Left hindlimb (tissue), 1 donor: ENCODE measurements around the gene DAPK1.

Source experiments
- DNase-seq: peaks from one replicate; pipeline ENCODE4 v3.0.0-alpha.2; 2018

DAPK1 gene

DNA sequence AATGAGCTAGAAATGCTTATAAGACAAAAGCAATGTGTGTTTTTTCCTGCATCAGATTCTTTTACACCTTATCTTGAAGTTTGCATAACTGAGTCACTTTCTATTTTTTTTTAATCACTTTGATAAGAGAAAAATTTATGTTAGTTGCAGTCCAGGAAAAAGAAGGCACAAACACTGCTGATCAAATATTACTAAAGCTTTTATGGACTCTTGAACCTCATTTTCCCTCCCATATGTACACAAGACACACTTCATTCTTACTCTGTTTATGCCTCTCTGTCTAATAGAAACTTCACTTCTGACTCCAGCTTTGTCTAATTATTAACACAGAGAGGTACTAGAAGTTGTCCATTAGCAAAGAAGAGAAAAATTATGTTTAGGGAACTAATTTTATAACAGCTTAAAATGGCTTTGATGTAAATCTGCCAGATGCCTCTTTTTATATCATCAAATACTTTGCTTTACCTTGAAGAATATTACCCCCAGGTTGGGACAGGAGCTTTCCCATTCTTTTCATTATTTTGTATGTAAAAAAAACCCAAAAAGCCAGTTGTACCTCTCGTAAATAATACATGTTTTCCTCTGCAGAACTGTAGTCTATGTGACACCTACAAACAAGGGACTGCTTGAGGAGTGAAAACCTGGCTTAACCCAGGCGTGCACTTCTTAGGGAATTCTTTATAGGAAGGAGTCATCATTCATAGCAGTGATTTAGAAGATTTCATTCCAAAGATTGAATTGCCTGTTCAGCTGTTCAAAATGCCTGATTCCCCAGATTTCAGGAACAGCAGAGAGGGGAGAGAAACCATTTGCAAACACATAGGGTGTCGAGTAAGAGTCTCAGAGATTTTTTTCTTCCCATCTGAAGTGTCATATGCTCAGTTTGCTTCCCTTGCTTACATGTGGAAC lies 72.6 kb downstream of the DAPK1 start:
- DNase-seq = no peak

DNA sequence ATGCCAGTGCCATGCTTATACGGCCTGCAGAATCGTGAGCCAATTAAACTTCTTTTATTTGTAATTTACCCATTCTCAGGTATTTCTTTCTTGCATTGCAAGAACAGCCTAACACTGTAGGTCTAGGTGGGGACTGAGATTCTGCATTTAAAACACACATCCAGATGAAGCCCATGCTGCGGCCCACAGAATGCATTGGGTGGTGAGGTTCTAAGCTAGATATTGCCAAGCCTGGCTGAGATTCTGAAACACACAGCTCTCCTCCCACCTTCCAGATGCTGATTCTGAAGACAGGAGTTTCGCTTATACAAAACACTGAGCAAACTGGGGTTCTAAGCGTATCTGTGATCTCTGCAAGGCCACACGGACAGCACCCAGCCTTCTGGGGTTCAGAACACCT lies 75.1 kb downstream of the DAPK1 start:
- DNase-seq = no peak

DNA sequence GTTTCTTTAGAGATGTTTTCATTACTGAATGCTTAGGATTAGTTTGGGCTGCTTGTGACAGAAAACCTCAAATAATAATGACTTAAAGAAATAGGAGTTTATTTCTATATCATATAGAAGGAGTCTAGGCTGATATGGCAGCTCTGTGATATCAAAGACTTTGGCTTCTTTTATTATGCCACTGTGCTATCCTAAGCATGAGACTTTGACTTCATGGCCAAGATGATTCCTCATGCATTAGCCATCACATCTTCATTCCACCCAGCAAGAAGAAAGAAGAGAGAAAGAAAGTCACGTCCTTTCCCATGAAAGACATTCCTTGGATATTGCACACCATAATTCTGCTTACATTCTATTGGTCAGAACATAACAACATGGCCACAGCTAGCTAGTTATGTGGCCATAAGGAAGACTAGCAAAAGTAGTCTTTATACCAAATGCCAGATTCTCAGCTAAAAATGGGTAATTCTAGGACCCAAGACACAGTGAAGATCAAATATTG lies 76.2 kb downstream of the DAPK1 start:
- DNase-seq = no peak

DNA sequence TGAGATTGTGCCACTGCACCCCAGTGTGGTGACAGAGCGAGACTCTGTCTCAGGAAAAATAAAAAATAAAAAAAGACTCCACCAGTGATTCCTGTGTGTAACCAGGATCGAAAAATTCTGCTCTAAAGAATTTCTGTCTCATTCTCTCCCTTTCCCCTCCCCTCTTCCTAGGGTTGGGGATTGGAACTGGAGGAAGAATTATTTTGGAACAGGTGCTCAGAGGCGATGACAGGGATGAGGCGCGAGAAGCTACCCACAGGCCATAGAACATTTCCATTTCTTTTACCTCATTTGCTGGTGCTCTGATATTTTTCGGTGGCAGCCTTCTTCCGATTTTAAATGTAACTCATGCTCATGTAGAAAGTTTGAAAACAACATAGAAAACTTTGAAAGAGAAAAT lies 80.1 kb downstream of the DAPK1 start:
- no peak for DNase-seq

DNA sequence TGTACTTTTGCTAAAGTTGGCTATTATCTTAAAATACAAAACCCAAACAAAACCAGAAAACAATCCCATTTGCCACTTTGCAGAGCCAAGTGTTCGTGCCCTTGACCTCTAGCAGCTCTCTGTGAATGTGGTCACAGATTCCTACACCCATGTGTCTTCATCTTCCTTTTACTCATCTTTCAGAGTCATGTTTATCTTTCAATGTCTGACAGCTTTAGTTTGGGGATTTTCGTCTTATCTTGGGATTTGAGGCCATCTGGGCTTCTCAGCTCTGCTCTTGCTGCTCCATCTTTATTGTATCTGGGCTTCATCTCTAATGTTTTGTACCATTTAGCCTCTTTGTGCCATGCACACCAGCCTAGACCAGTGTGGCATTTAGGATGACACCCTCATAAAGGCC lies 81.0 kb downstream of the DAPK1 start:
- no peak for DNase-seq

DNA sequence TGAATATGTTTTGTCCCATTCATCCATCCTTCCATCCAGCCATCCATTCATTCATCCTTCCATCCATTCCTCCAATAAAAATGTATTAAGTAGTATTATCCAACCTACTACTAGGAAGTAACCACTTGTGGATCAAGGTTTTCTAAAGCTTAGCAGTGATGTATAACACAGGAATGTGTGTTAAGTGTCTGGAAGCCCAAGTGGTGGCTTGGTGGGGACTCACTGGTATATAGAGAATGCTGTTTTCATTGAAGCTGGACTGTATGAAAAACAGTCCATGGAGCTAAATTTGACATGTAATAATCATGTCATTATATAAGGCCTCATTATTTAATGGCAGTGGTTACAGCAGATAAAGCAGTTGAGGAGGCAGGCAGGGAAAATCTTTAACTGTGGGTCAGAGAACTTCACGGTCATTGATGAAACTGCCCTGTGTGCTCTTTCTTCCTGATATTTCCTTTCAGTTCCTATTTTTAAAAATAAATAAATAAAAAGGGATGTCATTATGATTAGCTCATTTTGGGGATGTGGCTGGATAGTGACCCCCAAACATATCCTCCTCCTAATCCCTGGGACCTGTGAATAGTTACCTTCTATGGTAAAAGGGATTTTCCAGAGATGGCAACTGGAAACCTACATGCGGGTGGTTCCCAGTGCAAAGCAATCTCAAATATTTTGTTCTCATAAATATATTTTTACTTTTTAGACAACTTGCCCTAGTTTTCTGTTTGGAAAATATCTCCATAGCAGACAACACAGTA lies 82.3 kb downstream of the DAPK1 start:
- no peak for DNase-seq

DNA sequence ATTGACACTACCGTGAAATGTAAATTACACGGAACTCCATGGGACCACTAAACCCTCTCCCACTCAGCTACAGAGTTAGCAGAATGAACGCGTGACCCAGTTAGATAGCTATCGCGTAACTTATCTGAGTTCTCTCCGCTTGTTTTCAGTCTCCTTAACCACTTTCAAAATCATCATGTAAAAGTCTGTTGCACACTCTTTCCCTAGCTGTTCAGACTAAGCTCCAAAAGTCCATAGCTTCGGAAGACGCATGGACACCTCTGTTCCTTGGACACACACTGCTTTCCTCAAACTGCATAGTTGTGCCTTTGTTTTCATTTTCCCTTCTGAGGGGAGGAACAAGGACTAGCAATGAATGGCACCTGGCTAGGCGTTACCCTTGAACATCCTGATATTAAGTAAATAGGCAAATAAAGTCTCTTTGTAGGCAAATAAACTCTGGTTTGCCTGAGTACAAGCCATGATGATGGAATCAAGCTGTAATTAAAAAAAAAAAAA lies 83.3 kb downstream of the DAPK1 start:
- no peak for DNase-seq

DNA sequence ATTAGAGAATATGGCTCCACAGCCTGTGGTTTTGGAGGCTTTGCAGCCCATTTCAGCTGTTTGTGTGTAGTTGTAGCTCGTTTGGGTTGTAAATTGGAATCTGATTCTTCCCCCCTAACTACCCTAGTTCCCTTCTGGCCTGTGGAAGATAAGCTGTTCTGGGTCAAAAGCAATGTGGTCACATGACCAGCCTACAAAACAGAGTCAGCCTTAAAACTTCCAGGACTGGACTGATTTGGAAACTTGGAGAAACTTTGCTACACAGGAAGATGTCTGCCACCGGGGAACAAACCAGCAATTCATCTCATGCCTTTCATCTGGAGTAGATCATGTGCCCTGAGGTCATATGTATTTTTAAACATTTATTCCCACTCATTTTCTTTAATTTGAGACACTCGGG lies 83.8 kb downstream of the DAPK1 start:
- DNase-seq = no peak

DNA sequence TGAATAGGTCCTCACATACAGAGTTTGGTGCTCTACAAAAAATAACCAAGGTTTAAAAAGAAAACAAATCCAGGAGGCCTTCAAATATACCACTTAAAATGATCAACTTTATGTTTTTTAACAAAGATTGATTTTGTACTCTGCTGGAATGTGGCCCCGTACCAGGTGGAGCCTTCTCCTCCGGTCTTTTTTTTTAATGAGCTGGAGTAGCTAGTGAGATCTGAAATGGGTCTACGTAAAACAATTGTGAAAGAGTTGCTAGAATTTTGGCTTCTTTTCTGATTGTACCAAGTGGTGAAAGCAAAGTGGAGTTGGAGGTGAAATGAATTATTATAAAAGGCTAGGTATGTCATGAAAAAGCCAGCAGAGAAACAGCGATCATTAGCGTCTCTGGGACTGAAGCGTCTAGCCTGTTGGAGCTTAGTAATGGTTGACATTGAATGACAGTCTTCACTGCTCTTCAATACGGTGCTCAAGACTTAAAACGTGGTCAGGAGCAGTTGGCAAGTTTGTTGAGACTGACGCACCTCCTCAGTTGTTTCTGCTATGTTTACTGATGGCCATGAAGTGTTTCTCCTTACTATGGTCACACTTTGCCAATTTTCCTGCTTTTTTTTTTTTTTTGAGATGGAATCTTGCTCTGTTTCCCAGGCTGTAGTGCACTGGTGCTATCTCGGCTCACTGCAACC lies 84.4 kb downstream of the DAPK1 start:
- no peak for DNase-seq

DNA sequence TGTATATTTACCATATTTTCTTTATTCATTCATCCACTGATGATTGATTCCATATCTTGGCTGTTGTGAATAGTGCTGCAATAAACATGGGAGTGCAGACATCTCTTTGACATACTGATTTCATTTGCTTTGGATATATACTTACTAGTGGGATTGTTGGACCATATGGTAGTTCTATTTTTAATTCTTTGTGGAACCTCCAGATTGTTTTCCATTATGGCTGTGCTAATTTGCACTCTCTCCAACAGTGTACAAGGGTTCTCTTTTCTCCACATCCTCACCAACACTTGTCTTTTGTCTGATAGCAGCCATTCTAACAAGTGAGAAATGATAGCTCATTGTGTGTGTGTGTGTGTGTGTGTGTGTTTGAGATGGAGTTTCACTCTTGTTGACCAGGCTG lies 86.7 kb downstream of the DAPK1 start:
- no peak for DNase-seq

DNA sequence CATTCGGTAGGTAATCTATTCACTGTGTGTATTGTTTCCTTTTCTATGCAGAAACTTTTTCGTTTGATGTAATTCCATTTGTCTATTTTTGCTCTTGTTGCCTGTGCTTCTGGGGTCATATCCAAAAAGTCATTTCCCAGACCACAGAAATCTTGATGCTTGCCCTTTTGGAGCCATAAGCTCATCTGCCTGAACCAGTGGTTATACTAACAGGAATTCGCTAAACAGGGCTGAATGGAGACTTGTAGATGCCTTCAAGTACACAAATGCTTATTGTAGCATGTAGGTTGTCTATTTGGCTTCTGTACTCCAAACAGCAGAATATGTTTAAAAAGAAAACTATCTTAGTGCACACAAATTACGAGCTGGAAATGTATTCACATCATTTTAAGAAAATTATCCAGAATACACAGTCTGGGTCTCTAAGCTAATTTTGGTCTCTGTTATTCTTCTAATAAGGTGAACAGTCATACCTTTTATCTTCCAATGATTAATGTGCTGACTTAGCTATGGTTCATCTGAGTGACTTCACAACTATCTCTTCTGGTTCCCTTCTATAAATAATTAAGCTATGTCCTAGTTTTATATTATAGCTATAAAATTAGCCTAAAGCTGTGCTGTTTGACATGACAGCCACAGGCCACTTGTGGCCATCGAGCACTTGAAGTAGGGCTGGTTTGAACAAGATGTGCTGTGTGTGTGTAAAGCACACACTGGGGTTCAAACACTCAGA lies 87.6 kb downstream of the DAPK1 start:
- no peak for DNase-seq

DNA sequence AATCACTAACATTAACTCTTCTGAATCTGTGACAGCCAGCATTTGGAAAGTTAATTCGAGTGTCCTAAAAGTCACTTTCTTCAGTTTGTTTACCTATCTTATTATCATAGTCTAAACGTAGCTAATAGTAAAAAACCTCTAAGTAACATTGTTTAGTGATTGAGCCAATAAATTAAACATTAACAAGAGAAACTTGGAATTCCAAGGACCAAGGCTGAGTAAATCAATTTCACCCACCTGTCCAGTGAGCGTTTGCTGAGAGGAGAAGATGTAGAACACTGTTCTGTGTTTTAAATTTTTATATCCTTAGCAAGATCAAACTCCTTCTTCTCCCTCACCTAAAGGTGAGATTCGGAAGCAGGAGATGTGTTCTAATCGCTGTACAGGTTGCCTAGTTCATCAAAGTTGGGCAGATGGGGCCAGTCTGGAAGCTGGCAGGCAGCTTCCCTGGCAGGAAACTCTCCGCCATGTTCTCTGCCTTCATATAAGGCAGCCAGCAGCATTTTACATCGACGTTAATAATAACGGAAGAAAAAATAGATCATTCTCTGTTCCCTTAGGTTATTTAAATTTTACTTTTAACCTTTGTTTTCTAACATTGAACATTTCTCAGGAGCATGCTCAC lies 89.2 kb downstream of the DAPK1 start:
- DNase-seq = no peak

DNA sequence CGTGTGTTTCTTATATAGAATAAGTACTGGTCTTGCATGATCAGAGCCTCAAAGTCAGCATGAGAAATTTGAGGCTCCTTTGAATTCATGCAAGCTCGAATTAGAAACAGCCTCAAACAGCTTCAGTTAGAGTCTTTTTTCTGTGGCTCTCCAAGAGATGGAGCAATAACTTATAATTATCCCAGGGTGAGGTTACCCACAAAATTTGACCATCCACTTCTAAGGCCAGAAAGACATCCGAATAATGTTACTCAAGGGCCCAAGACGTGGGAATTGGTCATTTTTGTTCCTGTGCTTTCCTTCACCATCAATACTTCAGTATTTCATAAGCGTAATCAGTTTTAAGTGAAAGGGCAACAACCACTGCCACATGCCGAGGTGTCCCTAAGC lies 89.7 kb downstream of the DAPK1 start:
- no peak for DNase-seq

DNA sequence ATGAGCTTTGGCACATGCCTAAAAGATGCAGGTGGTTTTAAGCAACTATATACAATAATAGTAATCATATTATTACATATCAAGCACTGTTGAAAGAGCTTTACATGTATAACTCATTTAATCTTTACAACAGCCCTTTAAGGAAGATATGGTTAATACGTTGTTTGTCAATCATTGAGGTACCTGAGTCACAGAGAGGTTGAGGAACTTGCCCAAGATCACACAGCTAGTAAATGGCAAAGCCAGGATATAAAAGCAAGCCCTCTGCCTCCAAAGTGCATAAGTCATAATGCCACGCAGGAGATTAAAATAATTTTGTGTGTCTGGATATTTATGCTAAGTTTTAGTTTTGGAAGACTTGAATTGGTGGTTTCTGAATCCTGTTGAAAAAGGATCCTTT lies 90.2 kb downstream of the DAPK1 start:
- DNase-seq = no peak

DNA sequence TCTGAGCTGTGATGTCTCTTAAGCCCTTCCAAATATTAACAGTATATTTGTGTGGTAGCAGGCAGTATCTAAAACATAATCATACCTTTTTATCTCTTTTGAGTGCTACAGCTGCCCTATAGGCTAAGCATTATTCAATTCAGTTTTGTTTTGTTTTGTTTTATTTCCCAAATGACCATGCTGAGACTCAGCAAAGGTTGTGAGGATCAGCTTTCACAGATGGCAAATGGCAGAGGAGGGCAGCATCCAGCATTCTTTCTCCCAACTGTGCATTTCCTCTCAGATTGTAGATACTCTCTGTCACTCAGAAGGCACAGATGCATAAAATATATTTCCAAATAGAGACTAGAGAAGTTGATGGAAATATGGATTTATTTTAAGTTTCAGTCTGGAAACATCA lies 90.7 kb downstream of the DAPK1 start:
- DNase-seq = no peak

DNA sequence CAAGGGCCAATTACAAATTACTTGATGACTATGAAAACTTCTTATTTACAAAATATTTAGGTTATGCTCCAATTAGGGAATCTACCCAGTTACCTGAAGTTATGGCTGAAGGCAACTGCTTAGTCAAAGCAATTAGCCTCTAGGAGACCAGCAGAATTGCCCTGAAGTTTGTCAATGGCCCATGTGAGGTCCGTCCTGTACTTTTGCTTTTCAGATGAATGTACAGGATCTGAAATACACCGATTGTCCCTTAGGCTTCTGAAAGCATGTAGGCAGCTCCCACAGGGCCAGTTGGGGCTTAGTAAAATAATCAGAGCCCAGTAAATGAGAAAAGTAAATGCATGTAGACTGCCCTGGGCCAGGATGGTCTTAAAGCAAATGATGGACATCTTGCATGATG lies 93.3 kb downstream of the DAPK1 start:
- no peak for DNase-seq

DNA sequence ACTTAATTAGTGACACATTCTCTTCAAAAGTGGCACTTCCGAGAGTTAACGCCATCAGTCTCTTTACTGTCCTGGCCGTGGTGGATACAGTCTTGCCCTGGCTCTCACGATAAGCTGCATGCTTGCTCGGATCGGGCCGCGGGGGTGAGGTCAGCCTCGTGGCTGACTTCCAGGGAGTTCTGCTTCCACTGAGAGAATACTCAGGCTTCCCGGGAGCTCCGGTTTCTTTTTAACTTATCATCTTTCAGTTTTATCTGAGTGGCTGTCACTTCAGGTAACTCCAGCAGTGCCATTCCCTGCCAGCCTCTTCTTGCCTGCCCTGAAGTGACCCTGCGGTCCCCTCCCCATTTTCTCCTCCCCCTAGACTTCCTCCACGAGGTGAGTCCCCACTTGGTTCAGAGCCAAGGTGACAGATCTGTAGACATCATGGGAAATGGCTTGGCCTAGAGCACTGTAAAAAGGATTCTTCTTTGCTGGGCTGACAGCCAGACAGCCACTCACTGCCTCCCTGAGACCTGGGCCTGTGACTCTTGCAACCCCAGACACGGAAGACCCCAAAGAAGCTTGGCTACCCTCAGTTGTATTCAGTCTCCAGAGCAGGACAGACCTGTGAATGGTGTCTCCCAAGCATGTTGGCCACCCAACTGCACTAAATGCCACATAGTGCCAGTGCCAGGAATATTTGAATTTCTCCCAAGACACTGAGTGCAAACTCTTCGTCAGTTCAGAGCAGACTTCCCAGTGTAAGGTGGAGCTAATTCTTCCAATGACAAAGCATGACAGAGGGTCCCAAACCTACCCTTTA lies 95.1 kb downstream of the DAPK1 start:
- DNase-seq = no peak

DNA sequence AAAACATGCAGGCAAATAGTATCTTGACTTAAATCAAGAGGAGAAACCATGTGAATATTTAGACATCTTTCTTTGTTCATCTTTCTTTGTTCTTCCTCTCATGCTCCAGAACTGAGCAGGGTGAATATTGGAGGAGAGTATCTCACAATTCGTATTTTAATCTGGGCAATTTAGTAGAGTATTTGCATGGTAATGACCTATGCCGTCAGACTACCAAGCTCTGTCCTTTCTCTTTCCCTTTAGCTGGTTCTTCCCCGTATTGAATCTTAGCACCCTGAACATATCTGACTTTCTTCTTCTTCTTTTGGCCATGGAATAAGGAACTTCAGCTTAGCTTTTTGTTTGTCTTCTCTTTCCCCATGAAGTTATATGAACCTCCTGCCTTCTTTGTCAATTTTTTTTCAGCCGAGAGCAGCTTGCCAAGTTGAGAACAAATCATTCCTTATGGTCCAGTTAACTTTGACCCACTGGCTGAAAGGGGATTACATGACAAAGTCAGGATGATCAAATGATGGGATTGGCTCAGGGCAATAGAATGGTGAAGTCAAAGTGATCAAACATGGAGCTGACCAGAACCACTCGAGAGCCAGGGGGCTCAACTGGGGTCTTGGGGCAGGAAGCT lies 95.8 kb downstream of the DAPK1 start:
- DNase-seq = no peak

DNA sequence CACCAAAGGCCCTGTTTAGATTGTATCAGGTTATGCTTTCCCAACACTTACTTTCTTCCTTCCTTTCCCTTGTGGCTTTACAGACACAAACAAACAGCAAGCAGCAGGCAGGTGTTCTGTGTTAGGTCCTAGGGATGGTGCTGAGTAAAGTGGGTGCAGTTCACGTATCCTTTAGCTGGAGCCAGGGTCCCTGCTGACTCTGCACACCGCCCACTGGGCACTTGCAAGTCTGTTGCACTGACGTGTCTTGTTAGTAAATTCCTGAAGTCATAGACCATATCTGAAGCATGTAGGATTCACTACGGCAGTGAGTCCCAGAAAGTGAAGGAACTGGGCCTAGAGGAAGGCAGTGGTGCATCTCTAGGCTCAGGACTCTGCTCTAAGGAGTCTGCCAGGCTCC lies 96.5 kb downstream of the DAPK1 start:
- DNase-seq = no peak

DNA sequence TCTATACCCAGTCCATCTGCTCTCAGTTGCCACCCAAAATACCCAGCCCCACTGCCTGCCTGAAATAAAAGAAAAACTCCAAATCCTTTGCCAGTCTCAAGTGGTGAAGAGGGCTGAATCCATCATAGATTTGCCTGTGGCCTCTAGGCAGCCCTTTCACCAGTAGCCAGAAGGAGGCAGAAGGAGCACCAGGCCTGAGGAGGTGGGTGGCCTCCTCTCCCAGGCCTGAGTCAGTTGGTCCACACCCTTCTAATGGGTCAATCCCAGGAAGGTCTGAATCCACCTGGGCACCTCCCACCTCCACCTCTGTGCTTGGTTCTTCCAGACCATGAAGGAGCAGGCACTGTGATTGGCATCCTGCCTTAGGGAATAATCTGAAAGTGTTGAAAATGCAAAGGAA lies 97.0 kb downstream of the DAPK1 start:
- no peak for DNase-seq

DNA sequence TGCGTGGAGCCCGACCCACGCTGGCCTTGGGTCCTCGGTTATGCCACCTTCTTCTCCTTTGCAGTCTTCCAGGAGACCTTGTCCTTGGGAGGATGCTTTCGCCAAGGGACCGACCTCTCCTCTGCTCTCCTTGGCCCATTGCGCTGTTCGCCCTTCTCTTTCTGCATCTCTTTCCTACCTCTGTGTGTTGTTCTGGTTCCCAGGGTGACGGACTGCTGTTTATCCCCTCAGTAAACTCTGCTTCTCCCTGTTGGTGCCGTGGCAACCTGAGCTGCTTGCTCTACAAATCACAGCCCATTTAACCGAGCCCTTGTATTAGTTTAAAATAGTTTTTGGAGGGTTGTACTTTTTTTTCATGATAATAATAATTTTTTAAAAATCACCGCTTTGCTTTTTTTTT lies 97.9 kb downstream of the DAPK1 start:
- no peak for DNase-seq
